Psoas muscle (tissue), 8 donors: ENCODE results near the gene ABCG1. TPM values are rescaled to one million over a fixed set of nuclear protein-coding genes. Genes with fewer than 3 reads are reported as not detected.
A peak's percentile ranks its signal among the peaks of the same experiment; 100 is the strongest.

Experiments
- ATAC-seq, 4 donors: fragments of 200-7000 bp; cut with Tn5 transposase; one replicate each; pipeline ENCODE4 v1.9.1; 2020; ENCODE audit warnings: moderate library complexity in 3 of 4, mild to moderate bottlenecking in 2 of 4
- DNase-seq, 2 donors: peaks; one replicate each; pipeline ENCODE4 v3.0.0-alpha.2; 2020
- H3K27ac ChIP-seq: fragments of 200-600 bp; one replicate; pipeline ENCODE4 v1.8.0; 2022
- H3K27me3 ChIP-seq, 3 donors: fragments of 200-600 bp in 1 of 3; one replicate each; pipeline versions ENCODE4 v1.6.1 to v1.8.0; 2013 to 2022; ENCODE audit warnings: low read length in 2 of 3, mild to moderate bottlenecking in 2 of 3, moderate library complexity in 1 of 3; ENCODE audit not compliant: insufficient read depth in 3 of 3
- H3K36me3 ChIP-seq, 2 donors: fragments of 200-600 bp in 1 of 2; one replicate each; pipeline versions ENCODE4 v1.6.1 to v1.8.0; 2013 to 2022; ENCODE audit warnings: low read depth in 1 of 2, mild to moderate bottlenecking in 1 of 2, moderate library complexity in 1 of 2; ENCODE audit not compliant: insufficient read depth in 1 of 2
- H3K4me1 ChIP-seq: fragments of 200-600 bp; one replicate; pipeline ENCODE4 v1.8.0; 2022
- H3K4me3 ChIP-seq: fragments of 200-600 bp; one replicate; pipeline ENCODE4 v1.8.0; 2022; ENCODE audit warnings: mild to moderate bottlenecking
- H3K9me3 ChIP-seq: fragments of 200-600 bp; one replicate; pipeline ENCODE4 v1.8.0; 2022
- WGBS, 3 donors: extraction: QIAGEN DNeasy Blood & Tissue Kit; methylation state at CpG; one replicate each; pipeline versions ENCODE4 v1.1.6 to v1.1.7; 2013; 5-methylcytosine and 5-hydroxymethylcytosine counted together
- intact Hi-C, 2 donors: fragments of 100-400 bp; cut with DNase I; formaldehyde crosslinking; loops; one replicate each; pipeline versions ENCODE4 v1.11.0 to v1.14.2; 2022
- polyA plus RNA-seq, 3 donors: library from polyadenylated mRNA; stranded (reverse); fragments of 200-250 nt; gene quantifications; one replicate each; pipeline ENCODE4 v1.2.3, GENCODE V29; 2013
- total RNA-seq, 4 donors: library from RNA; stranded (reverse); fragmentation: NEBNext Ultra II Directional in 2 of 4; extraction: Animal tissue kit (Norgen Biotek cat#: 25700) in 2 of 4; gene quantifications; one replicate each; pipeline versions ENCODE4 v1.2.1 to v1.2.4, GENCODE V29; 2021 to 2023
- TF ChIP-seq, protein P1 (sequence below): fragments of 200-600 bp; IDR thresholded peaks from one replicate; pipeline ENCODE4 v1.8.0; 2022; ENCODE audit warnings: antibody characterized with exemption
- donor health status: healthy with polysubstance abuse.
- donor health status: DM: no; HTN: no; CAD: no; lungs with moderate emphysema.
- donor health status: Bipolar disorder and iron deficiency.
- donor health status: healthy.
- donor health status: DM: yes; HTN: yes; CAD: no.
- donor health status: DM: no; HTN: no; CAD: no.
- donor health status: DM: no; HTN: no; CAD: no.
- donor health status: DM: yes; HTN: yes; CAD: no.

ABCG1 gene
- total and polyA plus RNA-seq, 7 donors, result 2.9 to 35.8 (median 4.4) TPM

GRCh38 chr21:42311816-42312625, 93.1 kb downstream of the ABCG1 start:
- DNase-seq (no peak), ATAC-seq (no peak)
- intact Hi-C loops, result no loop called here
- Histone ChIP-seq H3K36me3 (no peaks in the 10 kb centered on the region), H3K4me3 (no peak overlapping the region), H3K4me1 (no peaks in the 10 kb centered on the region), H3K9me3 (no peaks in the 10 kb centered on the region), H3K27ac (no peak overlapping the region), H3K27me3 (peaks cover 0 to 39% (median under 1%) of the 10 kb centered on the region in 3 donors)
- WGBS, 3 donors, result 86 to 88% (median 86%) methylated on average over 21 of the region's 21 CpGs
- TF ChIP-seq, protein P1, sequence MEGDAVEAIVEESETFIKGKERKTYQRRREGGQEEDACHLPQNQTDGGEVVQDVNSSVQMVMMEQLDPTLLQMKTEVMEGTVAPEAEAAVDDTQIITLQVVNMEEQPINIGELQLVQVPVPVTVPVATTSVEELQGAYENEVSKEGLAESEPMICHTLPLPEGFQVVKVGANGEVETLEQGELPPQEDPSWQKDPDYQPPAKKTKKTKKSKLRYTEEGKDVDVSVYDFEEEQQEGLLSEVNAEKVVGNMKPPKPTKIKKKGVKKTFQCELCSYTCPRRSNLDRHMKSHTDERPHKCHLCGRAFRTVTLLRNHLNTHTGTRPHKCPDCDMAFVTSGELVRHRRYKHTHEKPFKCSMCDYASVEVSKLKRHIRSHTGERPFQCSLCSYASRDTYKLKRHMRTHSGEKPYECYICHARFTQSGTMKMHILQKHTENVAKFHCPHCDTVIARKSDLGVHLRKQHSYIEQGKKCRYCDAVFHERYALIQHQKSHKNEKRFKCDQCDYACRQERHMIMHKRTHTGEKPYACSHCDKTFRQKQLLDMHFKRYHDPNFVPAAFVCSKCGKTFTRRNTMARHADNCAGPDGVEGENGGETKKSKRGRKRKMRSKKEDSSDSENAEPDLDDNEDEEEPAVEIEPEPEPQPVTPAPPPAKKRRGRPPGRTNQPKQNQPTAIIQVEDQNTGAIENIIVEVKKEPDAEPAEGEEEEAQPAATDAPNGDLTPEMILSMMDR, result no peak

- WGBS, 3 donors, result 78 to 81% (median 79%) methylated on average over 14 to 16 of the region's 16 CpGs
- DNase-seq (no peak), ATAC-seq (peak in 1 of 4 donors; percentile 18)
- H3K4me3 ChIP-seq, result no peak overlapping the region
- H3K4me1 ChIP-seq, result no peaks in the 10 kb centered on the region
- intact Hi-C loops, result no loop called here
- no peaks in the 10 kb centered on the region for H3K9me3 ChIP-seq
- peaks cover 0 to 33% (median 0%) of the 10 kb centered on the region in 3 donors for H3K27me3 ChIP-seq
- TF ChIP-seq, protein P1, result no peak
- no peak overlapping the region for H3K27ac ChIP-seq
- H3K36me3 ChIP-seq, result no peaks in the 10 kb centered on the region
Measured at GRCh38 chr21:42312626-42313104, 93.7 kb downstream of the ABCG1 start.

- intact Hi-C loops, result no loop called here
- Histone ChIP-seq H3K27ac (no peak overlapping the region), H3K4me3 (no peak overlapping the region), H3K4me1 (no peaks in the 10 kb centered on the region), H3K9me3 (no peaks in the 10 kb centered on the region), H3K27me3 (peaks cover 0 to 24% (median under 1%) of the 10 kb centered on the region in 3 donors), H3K36me3 (no peaks in the 10 kb centered on the region)
- TF ChIP-seq, protein P1, result no peak
- 26 to 34% (median 31%) methylated on average over 13 of the region's 13 CpGs for WGBS, 3 donors
- DNase-seq, result no peak
- no peak for ATAC-seq
Measured at GRCh38 chr21:42313501-42313969, 94.6 kb downstream of the ABCG1 start.

DNA sequence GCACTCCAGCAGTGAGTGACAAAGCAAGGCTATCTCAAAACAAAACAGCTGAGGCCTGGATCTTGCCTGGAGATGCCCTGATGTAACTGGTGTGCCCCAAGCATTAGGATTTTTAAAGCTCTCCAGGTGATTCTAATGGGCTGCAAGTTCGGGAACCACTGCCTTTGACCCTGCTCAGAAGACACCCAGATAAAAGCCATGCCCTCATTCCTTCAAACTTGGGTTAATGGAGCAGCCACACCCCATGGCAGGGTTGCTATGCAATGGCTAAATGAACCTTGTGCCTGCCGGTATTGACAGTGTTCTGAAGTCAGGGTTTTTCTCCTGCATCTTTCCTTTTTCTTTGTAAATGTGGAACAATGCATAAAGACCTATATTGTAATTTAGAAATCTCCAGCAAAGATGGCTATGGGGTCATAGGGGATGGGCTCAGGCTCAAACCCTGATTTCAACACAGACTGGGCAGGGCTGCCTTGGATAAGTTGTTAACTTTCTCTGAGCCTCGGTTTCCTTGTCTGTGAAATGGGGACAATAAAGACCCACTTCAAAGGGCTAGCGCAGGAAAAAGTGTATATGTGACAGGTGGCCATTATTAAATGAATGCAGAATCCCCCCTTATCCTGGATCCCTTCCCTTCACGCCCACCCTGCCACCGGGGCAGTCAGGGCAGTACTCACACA, 95.8 kb downstream of the ABCG1 start:
- Histone ChIP-seq H3K4me3 (no peak overlapping the region), H3K9me3 (no peaks in the 10 kb centered on the region), H3K4me1 (no peaks in the 10 kb centered on the region), H3K27me3 (peaks cover 0 to 17% (median 1%) of the 10 kb centered on the region in 3 donors), H3K27ac (no peak overlapping the region), H3K36me3 (no peaks in the 10 kb centered on the region)
- ATAC-seq (no peak), DNase-seq (no peak)
- intact Hi-C loops, result no loop called here
- 88 to 90% (median 89%) methylated on average over 6 of the region's 6 CpGs for WGBS, 3 donors
- TF ChIP-seq, protein P1, result no peak
